Fibroblast of pulmonary artery (primary cell): ENCODE measurements around the gene LRRC4C.
A peak's percentile ranks its signal among the peaks of the same experiment; 100 is the strongest.

Experiments used
- DNase-seq: peaks from one replicate; pipeline ENCODE4 v3.0.0-alpha.2; 2010; ENCODE audit warnings: low read depth
- H3K4me3 ChIP-seq: replicated peaks from 2 replicates; pipeline ENCODE4 v1.5.1; 2011; ENCODE audit warnings: low read depth, mild to moderate bottlenecking, control low read depth, low read length, moderate library complexity
- CTCF ChIP-seq: IDR thresholded peaks from 2 replicates; pipeline ENCODE4 v1.5.1; 2011; ENCODE audit warnings: mild to moderate bottlenecking, control low read depth, low read length, inconsistent platforms; ENCODE audit errors: missing control alignments

Gene LRRC4C

GRCh38 chr11:40340911-40341310 lies 1118.5 kb downstream of the LRRC4C start:
- DNase-seq: no peak
- TF ChIP-seq CTCF: no peak
- no peak overlapping the region for H3K4me3 ChIP-seq

GRCh38 chr11:40338739-40339138 lies 1120.7 kb downstream of the LRRC4C start:
- TF ChIP-seq CTCF: no peak
- no peak overlapping the region for H3K4me3 ChIP-seq
- peak; percentile 60 for DNase-seq

- no peak overlapping the region for H3K4me3 ChIP-seq
- DNase-seq: no peak
- no peak for TF ChIP-seq CTCF
Measured at GRCh38 chr11:40338062-40338461, 1121.4 kb downstream of the LRRC4C start.

GRCh38 chr11:40337118-40337517 lies 1122.3 kb downstream of the LRRC4C start:
- no peak for TF ChIP-seq CTCF
- no peak overlapping the region for H3K4me3 ChIP-seq
- DNase-seq: peak; percentile 30

- peak overlapping the region; percentile 13 for H3K4me3 ChIP-seq
- DNase-seq: peak; percentile 100
- TF ChIP-seq CTCF: no peak
Measured at GRCh38 chr11:40328890-40329614, 1130.4 kb downstream of the LRRC4C start.

- DNase-seq: no peak
- H3K4me3 ChIP-seq: no peak overlapping the region
- no peak for TF ChIP-seq CTCF
Measured at GRCh38 chr11:40323241-40323640, 1136.2 kb downstream of the LRRC4C start.

GRCh38 chr11:40321537-40321936 lies 1137.9 kb downstream of the LRRC4C start:
- TF ChIP-seq CTCF: no peak

More at GRCh38 chr11:40321537-40321936, 1137.9 kb downstream of the LRRC4C start:
- no peak for DNase-seq
- H3K4me3 ChIP-seq: no peak overlapping the region
